Measurements from ENCODE around the gene EXOC3L1. TPM values are rescaled to one million over a fixed set of nuclear protein-coding genes. Genes with fewer than 3 reads are reported as not detected.

EXOC3L1 gene
- total RNA-seq, 1 experiment from 2014 or later: not detected

- CTCF ChIA-PET: interaction anchor here (1.3 kb wide), 1 partner anchor 10 kb away, joined by 7 read pairs; no protein-coding TSS in a partner anchor
Measured at GRCh38 chr16:67183627-67184452, 6.1 kb downstream of the EXOC3L1 start, which contains the start of gene MATCAP1. Gene MATCAP1, minus strand, starts transcription at chr16:67183963. Its CDS starts 3,353 bp downstream, at chr16:67180610.

GRCh38 chr16:67183284-67183626 lies 6.7 kb downstream of the EXOC3L1 start:
- POLR2A ChIA-PET (ENCODE audit: unreplicated experiment): no interaction called here

More at GRCh38 chr16:67183627-67184452, 6.1 kb downstream of the EXOC3L1 start, which contains the start of gene MATCAP1:
- no peak for TF ChIP-seq CTCF (conservative IDR thresholded peaks at IDR 0.05; ENCODE audit: low read depth, low read length)
- TF ChIP-seq EZH2phosphoT487 (IDR thresholded peaks at IDR 0.05; ENCODE audit: borderline replicate concordance, low read length): 0 out of 2 replicates have a peak, but pooled peaks have one; percentile 28
- peaks cover 41% of the 10 kb centered on the region for H3K4me1 ChIP-seq (ENCODE audit: insufficient read depth, low read length)
- H2AFZ ChIP-seq (ENCODE audit: low read length): peak within 1 kb of the TSS; percentile 90
- H3K79me2 ChIP-seq (ENCODE audit: low read length): peaks cover 26% of the 10 kb centered on the region
- POLR2A ChIA-PET (ENCODE audit: unreplicated experiment): interaction anchor here (1.0 kb wide), 1 partner anchor 43 kb away, joined by 3 read pairs; no protein-coding TSS in a partner anchor
- peak within 1 kb of the TSS; percentile 89 for H3K4me2 ChIP-seq (ENCODE audit: low read length)
- H3F3A ChIP-seq (ENCODE audit: low read length, unreplicated experiment): no peaks in the 10 kb centered on the region
- H3K9me2 ChIP-seq (replicated peaks; ENCODE audit: low read length): no peaks in the 10 kb centered on the region
- no peaks in the 10 kb centered on the region for H3K27me3 ChIP-seq (ENCODE audit: low read length)
- H3K9ac ChIP-seq (ENCODE audit: low read length): peak within 1 kb of the TSS; percentile 91
- H3K27ac ChIP-seq (ENCODE audit: low read length): peak within 1 kb of the TSS; percentile 85
- no peaks in the 10 kb centered on the region for H3K9me3 ChIP-seq (ENCODE audit: low read length)
- peak within 1 kb of the TSS; percentile 79 for H3K4me3 ChIP-seq (ENCODE audit: low read length)
- no TSS peak for BruUV-seq (replicated peaks)
- intact Hi-C loops (cut with micrococcal nuclease): loop anchor here (1.0 kb wide), 1 partner anchor 25 kb away; the partner anchor contains the start of genes FBXL8 and TRADD
- H3K36me3 ChIP-seq (ENCODE audit: low read depth, low read length): no peaks in the 10 kb centered on the region
- no peaks in the 10 kb centered on the region for H4K20me1 ChIP-seq (ENCODE audit: low read length)
- peak; percentile 75 for ATAC-seq
- DNase-seq: peak; percentile 93

More at GRCh38 chr16:67183284-67183626, 6.7 kb downstream of the EXOC3L1 start:
- TF ChIP-seq CTCF (conservative IDR thresholded peaks at IDR 0.05; ENCODE audit: low read depth, low read length): no peak
- TF ChIP-seq EZH2 (IDR thresholded peaks at IDR 0.05; ENCODE audit: low read length, unreplicated experiment): no peak
- TF ChIP-seq EZH2phosphoT487 (IDR thresholded peaks at IDR 0.05; ENCODE audit: borderline replicate concordance, low read length): no peak
- CTCF ChIA-PET: no interaction called here
- DNase-seq (no peak), ATAC-seq (no peak)
- Histone ChIP-seq H3K4me3 (ENCODE audit: low read length) (peak overlapping the region; percentile 79), H3K27me3 (ENCODE audit: low read length) (no peaks in the 10 kb centered on the region), H3K79me2 (ENCODE audit: low read length) (peaks cover 26% of the 10 kb centered on the region), H3K9ac (ENCODE audit: low read length) (peak overlapping the region; percentile 91; the same call in 1 of the 2 replicates), H3F3A (ENCODE audit: low read length, unreplicated experiment) (no peaks in the 10 kb centered on the region), H3K4me2 (ENCODE audit: low read length) (peak overlapping the region; percentile 89), H3K36me3 (ENCODE audit: low read depth, low read length) (no peaks in the 10 kb centered on the region), H3K9me2 (replicated peaks; ENCODE audit: low read length) (no peaks in the 10 kb centered on the region), H3K27ac (ENCODE audit: low read length) (no peak overlapping the region), H2AFZ (ENCODE audit: low read length) (peak overlapping the region; percentile 2; the same call in 1 of the 2 replicates), H3K9me3 (ENCODE audit: low read length) (no peaks in the 10 kb centered on the region), H4K20me1 (ENCODE audit: low read length) (no peaks in the 10 kb centered on the region), H3K4me1 (ENCODE audit: insufficient read depth, low read length) (peaks cover 45% of the 10 kb centered on the region)
- BruUV-seq (replicated peaks): TSS peak; percentile 55
- intact Hi-C loops (cut with micrococcal nuclease): loop anchor here (1.0 kb wide), 1 partner anchor 24 kb away; the partner anchor contains the start of genes FBXL8 and TRADD
